HepG2 (cell line): Measurements from ENCODE around the gene CHM.

ENCODE experiments used
- ATF3 ChIP-seq: sonication (generic); formaldehyde crosslinking; IDR thresholded peaks from 2 replicates; pipeline ENCODE4 v1.4.0; 2020; ENCODE audit warnings: missing genetic modification reagents
- CTCF ChIP-seq: sonication (generic); formaldehyde crosslinking; IDR thresholded peaks from 2 replicates; pipeline ENCODE4 v1.5.0; 2020; ENCODE audit warnings: mild to moderate bottlenecking, missing genetic modification reagents, moderate library complexity
- SNAPC2 ChIP-seq: sonication (generic); formaldehyde crosslinking; IDR thresholded peaks from 2 replicates; pipeline ENCODE4 v1.8.1; 2022; ENCODE audit warnings: mild to moderate bottlenecking, missing genetic modification reagents
- TEF ChIP-seq: sonication (generic); formaldehyde crosslinking; IDR thresholded peaks from 2 replicates; pipeline ENCODE4 v1.5.0; 2020; ENCODE audit warnings: missing genetic modification reagents
- ZBTB21 ChIP-seq: sonication (generic); formaldehyde crosslinking; IDR thresholded peaks from 2 replicates; pipeline ENCODE4 v1.4.0; 2020; ENCODE audit warnings: missing genetic modification reagents
- ZBTB3 ChIP-seq: sonication (generic); formaldehyde crosslinking; IDR thresholded peaks from 2 replicates; pipeline ENCODE4 v1.4.0; 2020; ENCODE audit warnings: low read depth, mild to moderate bottlenecking, moderate library complexity, missing genetic modification reagents, borderline replicate concordance
- ZNF275 ChIP-seq: sonication (generic); formaldehyde crosslinking; IDR thresholded peaks from 2 replicates; pipeline ENCODE4 v1.8.0; 2022; ENCODE audit warnings: missing genetic modification reagents, mild to moderate bottlenecking, inconsistent platforms, borderline replicate concordance
- ZNF296 ChIP-seq: sonication (generic); formaldehyde crosslinking; conservative IDR thresholded peaks from 2 replicates; pipeline ENCODE4 v1.5.0; 2020; ENCODE audit warnings: mild to moderate bottlenecking, missing genetic modification reagents
- ZNF543 ChIP-seq: sonication (generic); formaldehyde crosslinking; IDR thresholded peaks from 2 replicates; pipeline ENCODE4 v1.4.0; 2020; ENCODE audit warnings: mild to moderate bottlenecking, missing genetic modification reagents
- ZNF639 ChIP-seq: conservative IDR thresholded peaks from 2 replicates; pipeline ENCODE4 v1.6.1; 2018; ENCODE audit warnings: missing genetic modification reagents
- ZNF713 ChIP-seq: sonication (generic); formaldehyde crosslinking; IDR thresholded peaks from 2 replicates; pipeline ENCODE4 v1.4.0; 2020; ENCODE audit warnings: mild to moderate bottlenecking, missing genetic modification reagents

GRCh38 chrX:85922821-85923220 lies 124.5 kb downstream of the CHM start:
- TF ChIP-seq ZNF543 (CRISPR knock-in tag) (no peak), SNAPC2 (CRISPR knock-in tag) (no peak), ZNF639 (CRISPR knock-in tag) (no peak), ZBTB3 (CRISPR knock-in tag) (no peak), ZNF713 (no peak), TEF (CRISPR knock-in tag) (no peak), CTCF (CRISPR knock-in tag) (no peak), ATF3 (no peak), ZNF275 (CRISPR knock-in tag) (no peak), ZNF296 (no peak), ZBTB21 (CRISPR knock-in tag) (no peak)
